ENCODE data around the gene HIC2. TPM values are rescaled to one million over a fixed set of nuclear protein-coding genes. Genes with fewer than 3 reads are reported as not detected.

The HIC2 gene
- total and polyA plus RNA-seq, 7 donors, result 0.94 to 3.2 (median 2.2) TPM

- no peak for ATAC-seq
- no peak for TF ChIP-seq CTCF (IDR thresholded peaks at IDR 0.05)
- intact Hi-C loops (cut with DNase I), result no loop called here
- H3K4me1 ChIP-seq, result peaks cover 7% of the 10 kb centered on the region
- H3K27ac ChIP-seq, result no peak overlapping the region
- no peaks in the 10 kb centered on the region for H3K9me3 ChIP-seq
- H3K4me3 ChIP-seq, result no peak overlapping the region
- H3K36me3 ChIP-seq (ENCODE audit: insufficient read depth in 1 of 2, low read depth in 1 of 2), result peaks cover 0 to 26% of the 10 kb centered on the region in 2 donors
- no peaks in the 10 kb centered on the region for H3K27me3 ChIP-seq (ENCODE audit: insufficient read depth in 3 of 3, low read length in 2 of 3)
- 64 to 83% (median 76%) methylated on average over 35 of the region's 35 CpGs for WGBS, 3 donors
- peak; percentile 7 to 47 for DNase-seq
Observed at GRCh38 chr22:21444701-21445436, 27.7 kb downstream of the HIC2 start.

DNA sequence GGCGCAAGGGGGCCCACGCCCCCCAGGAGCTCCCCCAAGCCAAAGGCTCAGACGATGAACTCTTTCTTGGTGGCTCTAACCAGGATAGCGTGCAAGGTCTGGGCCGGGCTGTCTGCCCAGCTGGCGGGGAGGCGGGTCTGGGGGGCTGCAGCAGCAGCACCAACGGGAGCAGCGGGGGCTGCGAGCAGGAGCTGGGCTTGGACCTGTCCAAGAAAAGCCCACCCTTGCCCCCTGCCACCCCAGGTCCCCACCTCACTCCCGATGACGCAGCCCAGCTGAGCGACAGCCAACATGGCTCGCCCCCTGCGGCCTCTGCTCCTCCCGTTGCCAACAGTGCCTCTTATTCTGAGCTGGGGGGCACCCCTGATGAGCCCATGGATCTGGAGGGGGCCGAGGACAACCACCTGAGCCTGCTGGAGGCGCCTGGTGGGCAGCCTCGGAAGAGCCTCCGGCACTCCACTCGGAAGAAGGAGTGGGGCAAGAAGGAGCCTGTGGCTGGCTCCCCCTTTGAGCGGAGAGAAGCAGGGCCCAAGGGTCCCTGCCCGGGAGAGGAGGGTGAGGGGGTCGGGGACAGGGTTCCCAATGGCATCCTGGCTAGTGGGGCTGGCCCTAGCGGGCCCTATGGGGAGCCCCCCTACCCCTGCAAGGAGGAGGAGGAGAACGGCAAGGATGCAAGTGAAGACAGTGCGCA is 28.4 kb downstream of the HIC2 start:
- ATAC-seq (no peak), DNase-seq (peak; percentile 11 to 50)
- Histone ChIP-seq H3K4me1 (peaks cover 7% of the 10 kb centered on the region), H3K27ac (no peak overlapping the region), H3K9me3 (no peaks in the 10 kb centered on the region), H3K36me3 (ENCODE audit: insufficient read depth in 1 of 2, low read depth in 1 of 2) (peaks cover 0 to 26% of the 10 kb centered on the region in 2 donors), H3K27me3 (ENCODE audit: insufficient read depth in 3 of 3, low read length in 2 of 3) (no peaks in the 10 kb centered on the region), H3K4me3 (no peak overlapping the region)
- TF ChIP-seq CTCF (IDR thresholded peaks at IDR 0.05), result no peak
- intact Hi-C loops (cut with DNase I), result no loop called here
- WGBS, 3 donors, result 84 to 86% (median 85%) methylated on average over 23 to 27 of the region's 27 CpGs

DNA sequence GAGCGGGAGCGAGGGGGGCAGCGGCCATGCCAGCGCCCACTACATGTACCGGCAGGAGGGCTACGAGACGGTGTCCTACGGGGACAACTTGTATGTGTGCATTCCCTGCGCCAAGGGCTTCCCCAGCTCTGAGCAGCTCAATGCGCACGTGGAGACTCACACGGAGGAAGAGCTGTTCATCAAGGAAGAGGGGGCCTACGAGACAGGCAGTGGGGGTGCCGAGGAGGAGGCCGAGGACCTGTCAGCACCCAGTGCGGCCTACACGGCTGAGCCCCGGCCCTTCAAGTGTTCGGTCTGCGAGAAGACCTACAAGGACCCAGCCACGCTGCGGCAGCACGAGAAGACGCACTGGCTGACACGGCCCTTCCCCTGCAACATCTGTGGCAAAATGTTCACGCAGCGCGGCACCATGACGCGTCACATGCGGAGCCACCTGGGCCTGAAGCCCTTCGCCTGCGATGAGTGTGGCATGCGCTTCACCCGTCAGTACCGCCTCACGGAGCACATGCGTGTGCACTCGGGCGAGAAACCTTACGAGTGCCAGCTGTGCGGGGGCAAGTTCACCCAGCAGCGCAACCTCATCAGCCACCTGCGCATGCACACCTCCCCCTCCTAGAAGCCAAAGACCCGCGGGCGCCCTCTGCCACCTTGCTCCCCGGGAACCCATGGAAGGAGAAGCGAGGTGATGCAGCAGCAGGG is 29.1 kb downstream of the HIC2 start:
- no peak for ATAC-seq

More for the DNA sequence above, 29.1 kb downstream of the HIC2 start:
- intact Hi-C loops (cut with DNase I), result no loop called here
- DNase-seq, result peak; percentile 9 to 37
- Histone ChIP-seq H3K27me3 (ENCODE audit: insufficient read depth in 3 of 3, low read length in 2 of 3) (no peaks in the 10 kb centered on the region), H3K27ac (no peak overlapping the region), H3K36me3 (ENCODE audit: insufficient read depth in 1 of 2, low read depth in 1 of 2) (peaks cover 0 to 26% of the 10 kb centered on the region in 2 donors), H3K4me1 (peaks cover 7% of the 10 kb centered on the region), H3K4me3 (no peak overlapping the region), H3K9me3 (no peaks in the 10 kb centered on the region)
- 96 to 97% (median 96%) methylated on average over 49 of the region's 49 CpGs for whole genome bisulfite sequencing, 3 donors
- TF ChIP-seq CTCF (IDR thresholded peaks at IDR 0.05), result no peak

Measured in psoas muscle (tissue), 8 donors.